H9 (cell line): ENCODE data around the gene CDH13. TPM values are rescaled to one million over a fixed set of nuclear protein-coding genes. Genes with fewer than 3 reads are reported as not detected.

ENCODE experiments used
- DNase-seq: peaks from one replicate; pipeline ENCODE4 v3.0.0-alpha.2; 2017
- H2AFZ ChIP-seq: one replicate; pipeline ENCODE4 v1.6.1; 2013; ENCODE audit warnings: mild to moderate bottlenecking, low read length, control low read depth, moderate library complexity
- H2AK5ac ChIP-seq: 2 replicates; pipeline ENCODE4 v1.6.1; 2013; ENCODE audit warnings: low read length, control low read depth, mixed read lengths; ENCODE audit not compliant: insufficient read length
- H2BK120ac ChIP-seq: one replicate; pipeline ENCODE4 v1.6.1; 2013; ENCODE audit warnings: low read depth, mild to moderate bottlenecking, low read length, control low read depth, inconsistent platforms; ENCODE audit not compliant: poor library complexity, severe bottlenecking
- H2BK12ac ChIP-seq: 2 replicates; pipeline ENCODE4 v1.6.1; 2013; ENCODE audit warnings: low read length, control low read depth, mixed read lengths, low read depth; ENCODE audit not compliant: insufficient read length
- H2BK15ac ChIP-seq: 2 replicates; pipeline ENCODE4 v1.6.1; 2013; ENCODE audit warnings: low read depth, low read length, control low read depth
- H2BK20ac ChIP-seq: one replicate; pipeline ENCODE4 v1.6.1; 2013; ENCODE audit warnings: low read depth, mild to moderate bottlenecking, low read length, control low read depth, inconsistent platforms; ENCODE audit not compliant: poor library complexity, severe bottlenecking
- H2BK5ac ChIP-seq: 2 replicates; pipeline ENCODE4 v1.6.1; 2013; ENCODE audit warnings: low read length, control low read depth, mixed read lengths; ENCODE audit not compliant: insufficient read length
- H3K14ac ChIP-seq: 2 replicates; pipeline ENCODE4 v1.6.1; 2013; ENCODE audit warnings: low read length, control low read depth; ENCODE audit not compliant: insufficient read depth
- H3K18ac ChIP-seq: 2 replicates; pipeline ENCODE4 v1.6.1; 2013; ENCODE audit warnings: low read depth, mild to moderate bottlenecking, mixed read lengths, low read length, control low read depth; ENCODE audit not compliant: insufficient read length
- H3K23ac ChIP-seq: 2 replicates; pipeline ENCODE4 v1.6.1; 2013; ENCODE audit warnings: low read length, control low read depth, mixed read lengths, low read depth; ENCODE audit not compliant: insufficient read length
- H3K23me2 ChIP-seq: 2 replicates; pipeline ENCODE4 v1.6.1; 2013; ENCODE audit warnings: low read depth, mild to moderate bottlenecking, mixed read lengths, low read length, control low read depth; ENCODE audit not compliant: insufficient read length, poor library complexity, severe bottlenecking
- H3K27ac ChIP-seq: 2 replicates; pipeline ENCODE4 v1.5.1; 2013; ENCODE audit warnings: low read length, control low read depth, mixed read lengths, low read depth; ENCODE audit not compliant: insufficient read length
- H3K27me3 ChIP-seq: 2 replicates; pipeline ENCODE4 v1.6.1; 2013; ENCODE audit warnings: low read length, control low read depth, inconsistent platforms; ENCODE audit not compliant: insufficient read depth
- H3K4ac ChIP-seq: 2 replicates; pipeline ENCODE4 v1.6.1; 2013; ENCODE audit warnings: low read depth, mild to moderate bottlenecking, control low read depth, inconsistent platforms, low read length, moderate library complexity
- H3K4me1 ChIP-seq: 2 replicates; pipeline ENCODE4 v1.6.1; 2013; ENCODE audit warnings: low read length, control low read depth, inconsistent platforms; ENCODE audit not compliant: insufficient read depth
- H3K4me2 ChIP-seq: 2 replicates; pipeline ENCODE4 v1.6.1; 2013; ENCODE audit warnings: low read length, control low read depth, mixed read lengths; ENCODE audit not compliant: insufficient read length, insufficient read depth
- H3K56ac ChIP-seq: 2 replicates; pipeline ENCODE4 v1.6.1; 2013; ENCODE audit warnings: low read depth, mild to moderate bottlenecking, mixed read lengths, low read length, control low read depth; ENCODE audit not compliant: insufficient read length
- H3K79me1 ChIP-seq: 2 replicates; pipeline ENCODE4 v1.6.1; 2013; ENCODE audit warnings: low read depth, mild to moderate bottlenecking, moderate library complexity, low read length, control low read depth, inconsistent platforms; ENCODE audit not compliant: insufficient read depth, poor library complexity, severe bottlenecking
- H3K79me2 ChIP-seq: 2 replicates; pipeline ENCODE4 v1.6.1; 2013; ENCODE audit warnings: low read length, control low read depth, inconsistent platforms; ENCODE audit not compliant: insufficient read depth
- H3K9ac ChIP-seq: 2 replicates; pipeline ENCODE4 v1.6.1; 2013; ENCODE audit warnings: low read length, control low read depth, mixed read lengths; ENCODE audit not compliant: insufficient read length; ENCODE audit errors: extremely low read depth
- H3K9me3 ChIP-seq: one replicate; pipeline ENCODE4 v1.6.1; 2013; ENCODE audit warnings: low read depth, low read length, inconsistent platforms; ENCODE audit not compliant: control insufficient read depth
- H3T11ph ChIP-seq: one replicate; pipeline ENCODE4 v1.6.1; 2013; ENCODE audit warnings: mild to moderate bottlenecking, low read length, control low read depth, inconsistent platforms
- H4K20me1 ChIP-seq: one replicate; pipeline ENCODE4 v1.6.1; 2013; ENCODE audit not compliant: control insufficient read depth, insufficient read length, insufficient read depth
- H4K5ac ChIP-seq: 2 replicates; pipeline ENCODE4 v1.6.1; 2013; ENCODE audit warnings: low read depth, mild to moderate bottlenecking, mixed read lengths, low read length, control low read depth; ENCODE audit not compliant: insufficient read length
- H4K8ac ChIP-seq: replicated peaks from 2 replicates; pipeline ENCODE4 v1.6.1; 2013; ENCODE audit warnings: low read length, control low read depth, mixed read lengths, low read depth; ENCODE audit not compliant: insufficient read length
- H4K91ac ChIP-seq: 2 replicates; pipeline ENCODE4 v1.6.1; 2013; ENCODE audit warnings: low read depth, mild to moderate bottlenecking, moderate library complexity, mixed read lengths, low read length, control low read depth; ENCODE audit not compliant: insufficient read length
- H3K27ac Mint-ChIP-seq, 3 experiments: 2 replicates in 2 of 3; 3 replicates in 1 of 3; pipeline ENCODE4 v1.8.0; 2020 to 2021; ENCODE audit warnings: mixed read lengths in 3 of 3, mild to moderate bottlenecking in 1 of 3, moderate library complexity in 1 of 3
- H3K27me3 Mint-ChIP-seq: 2 replicates; pipeline ENCODE4 v1.8.0; 2021; ENCODE audit warnings: low read depth, mild to moderate bottlenecking, moderate library complexity, mixed read lengths
- H3K36me3 Mint-ChIP-seq, 3 experiments: 2 replicates in 2 of 3; 3 replicates in 1 of 3; pipeline ENCODE4 v1.8.0; 2020 to 2021; ENCODE audit warnings: low read depth in 3 of 3, mixed read lengths in 3 of 3; ENCODE audit not compliant: insufficient read depth in 1 of 3
- H3K4me1 Mint-ChIP-seq, 2 experiments: 2 replicates each; pipeline ENCODE4 v1.8.0; 2020; ENCODE audit warnings: mixed read lengths in 2 of 2
- H3K4me3 Mint-ChIP-seq, 2 experiments: 2 replicates in 1 of 2; 3 replicates in 1 of 2; pipeline ENCODE4 v1.8.0; 2020 to 2021; ENCODE audit warnings: mild to moderate bottlenecking in 2 of 2, mixed read lengths in 2 of 2, moderate library complexity in 1 of 2
- H3K9me3 Mint-ChIP-seq, 2 experiments: 2 replicates in 1 of 2; 3 replicates in 1 of 2; pipeline ENCODE4 v1.8.0; 2020; ENCODE audit warnings: mild to moderate bottlenecking in 2 of 2, mixed read lengths in 2 of 2, moderate library complexity in 1 of 2
- CTCF ChIP-seq: fragments of 200-600 bp; sonication (generic); conservative IDR thresholded peaks from 3 replicates; pipeline ENCODE4 v1.8.0; 2021; ENCODE audit warnings: antibody characterized with exemption, mild to moderate bottlenecking
- WGBS: extraction: QIAGEN DNeasy Blood & Tissue Kit; methylation state at CpG from one replicate; pipeline ENCODE4 v1.1.7; 2013; ENCODE audit warnings: missing lambda C conversion rate, low lambda C conversion rate, mixed read lengths; ENCODE audit not compliant: insufficient read length; ENCODE audit errors: extremely low coverage; 5-methylcytosine and 5-hydroxymethylcytosine counted together
- total RNA-seq: library from RNA; stranded (reverse); gene quantifications from 2 replicates; pipeline ENCODE4 v1.2.1, GENCODE V29; 2021

The CDH13 gene
- total RNA-seq, 1 experiment from 2014 or later = 1.5 TPM

GRCh38 chr16:83354015-83354414 is 727.2 kb downstream of the CDH13 start:
- Histone ChIP-seq H3K23ac (no peak overlapping the region), H4K8ac (no peak overlapping the region)
- TF ChIP-seq CTCF = no peak

More at GRCh38 chr16:83354015-83354414, 727.2 kb downstream of the CDH13 start:
- Histone ChIP-seq H3K56ac (no peak overlapping the region), H3K18ac (no peak overlapping the region), H2BK120ac (no peak overlapping the region), H3K4ac (no peak overlapping the region), H3K4me2 (no peak overlapping the region), H3K4me1 (no peaks in the 10 kb centered on the region), H2AK5ac (no peak overlapping the region), H3K27me3 (no peaks in the 10 kb centered on the region), H3K27ac (no peak overlapping the region), H4K5ac (no peak overlapping the region), H2BK15ac (no peak overlapping the region), H3K14ac (no peak overlapping the region), H3K79me2 (no peaks in the 10 kb centered on the region), H2BK12ac (no peak overlapping the region), H3T11ph (no peak overlapping the region), H2BK20ac (no peak overlapping the region), H2AFZ (no peak overlapping the region), H3K79me1 (no peaks in the 10 kb centered on the region), H3K9ac (no peak overlapping the region), H4K91ac (no peak overlapping the region), H2BK5ac (no peak overlapping the region), H3K9me3 (no peaks in the 10 kb centered on the region), H4K20me1 (no peaks in the 10 kb centered on the region), H3K23me2 (no peaks in the 10 kb centered on the region)
- Mint-ChIP-seq H3K27ac (no peak overlapping the region), H3K27me3 (no peaks in the 10 kb centered on the region; the same call in none of the 2 replicates), H3K36me3 (no peaks in the 10 kb centered on the region), H3K4me1 (peaks cover 3 to 5% of the 10 kb centered on the region in 2 experiments; a peak in 1 of 4 replicates), H3K9me3 (no peaks in the 10 kb centered on the region), H3K4me3 (no peak overlapping the region)
- DNase-seq = no peak
- 100% methylated on average over 1 of the region's 7 CpGs for WGBS
